ENCODE measurements around the gene WDR13.

The WDR13 gene

GRCh38 chrX:48579259-48579658, 18.0 kb upstream of the WDR13 start:
- H3K4me3 ChIP-seq (ENCODE audit: low read length), result no peak overlapping the region
- TF ChIP-seq ZNF274 (IDR thresholded peaks at IDR 0.05; ENCODE audit: low read depth, low read length), result no peak

- H3K4me3 ChIP-seq (ENCODE audit: low read length), result no peak overlapping the region
- TF ChIP-seq ZNF274 (IDR thresholded peaks at IDR 0.05; ENCODE audit: low read depth, low read length), result no peak
Measured at GRCh38 chrX:48580662-48581061, 16.6 kb upstream of the WDR13 start.

- no peak for TF ChIP-seq ZNF274 (IDR thresholded peaks at IDR 0.05; ENCODE audit: low read depth, low read length)
- no peak overlapping the region for H3K4me3 ChIP-seq (ENCODE audit: low read length)
Measured at GRCh38 chrX:48584698-48585097, 12.6 kb upstream of the WDR13 start.

- no peak for TF ChIP-seq ZNF274 (IDR thresholded peaks at IDR 0.05; ENCODE audit: low read depth, low read length)
- H3K4me3 ChIP-seq (ENCODE audit: low read length), result no peak overlapping the region
Measured at GRCh38 chrX:48589482-48590162, 7.7 kb upstream of the WDR13 start.

GRCh38 chrX:48590203-48591103, 6.8 kb upstream of the WDR13 start:
- no peak for TF ChIP-seq ZNF274 (IDR thresholded peaks at IDR 0.05; ENCODE audit: low read depth, low read length)
- no peak overlapping the region for H3K4me3 ChIP-seq (ENCODE audit: low read length)

GRCh38 chrX:48591255-48591791, 6.0 kb upstream of the WDR13 start:
- H3K4me3 ChIP-seq (ENCODE audit: low read length), result no peak overlapping the region

GRCh38 chrX:48592971-48593370, 4.3 kb upstream of the WDR13 start:
- TF ChIP-seq ZNF274 (IDR thresholded peaks at IDR 0.05; ENCODE audit: low read depth, low read length), result no peak
- no peak overlapping the region for H3K4me3 ChIP-seq (ENCODE audit: low read length)

More at GRCh38 chrX:48591255-48591791, 6.0 kb upstream of the WDR13 start:
- TF ChIP-seq ZNF274 (IDR thresholded peaks at IDR 0.05; ENCODE audit: low read depth, low read length), result no peak

- H3K4me3 ChIP-seq (ENCODE audit: low read length), result no peak overlapping the region
- TF ChIP-seq ZNF274 (IDR thresholded peaks at IDR 0.05; ENCODE audit: low read depth, low read length), result no peak
Measured at GRCh38 chrX:48595929-48596328, 1.4 kb upstream of the WDR13 start.

- no peak for TF ChIP-seq ZNF274 (IDR thresholded peaks at IDR 0.05; ENCODE audit: low read depth, low read length)
- peak overlapping the region; percentile 80; the same call in 1 of the 2 replicates for H3K4me3 ChIP-seq (ENCODE audit: low read length)
Measured at GRCh38 chrX:48598614-48599013, 1.3 kb downstream of the WDR13 start.

- no peak for TF ChIP-seq ZNF274 (IDR thresholded peaks at IDR 0.05; ENCODE audit: low read depth, low read length)
Measured at GRCh38 chrX:48599341-48599740, 2.0 kb downstream of the WDR13 start.

GRCh38 chrX:48600226-48600625, 2.9 kb downstream of the WDR13 start:
- TF ChIP-seq ZNF274 (IDR thresholded peaks at IDR 0.05; ENCODE audit: low read depth, low read length), result no peak
- H3K4me3 ChIP-seq (ENCODE audit: low read length), result no peak overlapping the region

More at GRCh38 chrX:48599341-48599740, 2.0 kb downstream of the WDR13 start:
- no peak overlapping the region for H3K4me3 ChIP-seq (ENCODE audit: low read length)

GRCh38 chrX:48601741-48602394, 4.6 kb downstream of the WDR13 start:
- no peak for TF ChIP-seq ZNF274 (IDR thresholded peaks at IDR 0.05; ENCODE audit: low read depth, low read length)
- no peak overlapping the region for H3K4me3 ChIP-seq (ENCODE audit: low read length)

GRCh38 chrX:48604701-48605100, 7.4 kb downstream of the WDR13 start:
- no peak overlapping the region for H3K4me3 ChIP-seq (ENCODE audit: low read length)
- TF ChIP-seq ZNF274 (IDR thresholded peaks at IDR 0.05; ENCODE audit: low read depth, low read length), result no peak

- no peak overlapping the region for H3K4me3 ChIP-seq (ENCODE audit: low read length)
- TF ChIP-seq ZNF274 (IDR thresholded peaks at IDR 0.05; ENCODE audit: low read depth, low read length), result no peak
Measured at GRCh38 chrX:48606091-48606490, 8.8 kb downstream of the WDR13 start.

Measured in GM08714 (cell line).